Testis (tissue), 2 donors: ENCODE measurements around the gene RAD50.
A peak's percentile ranks its signal among the peaks of the same experiment; 100 is the strongest.

Experiments used
- CTCF ChIP-seq, 3 experiments: fragments of 450-650 bp in 2 of 3; fragments of 200-600 bp in 1 of 3; sonication (generic) in 1 of 3; IDR thresholded peaks; one replicate each; pipeline ENCODE4 v1.5.1; 2016 to 2019; ENCODE audit warnings: antibody characterized with exemption in 3 of 3, mild to moderate bottlenecking in 2 of 3, moderate library complexity in 1 of 3
- POLR2A ChIP-seq: fragments of 450-650 bp; IDR thresholded peaks from one replicate; pipeline ENCODE4 v1.6.1; 2017; ENCODE audit warnings: antibody characterized with exemption, mild to moderate bottlenecking, moderate library complexity

GRCh38 chr5:132556763-132557477, at the start of gene RAD50:
- no peak for TF ChIP-seq CTCF (IDR thresholded peaks at IDR 0.05)
- peak; percentile 31 for TF ChIP-seq POLR2A
